Gastrocnemius medialis (tissue), 4 donors: ENCODE measurements around the gene PDZRN3.

ENCODE experiments used
- CTCF ChIP-seq, 5 experiments: fragments of 450-650 bp in 3 of 5; fragments of 200-600 bp in 2 of 5; sonication (generic) in 2 of 5; IDR thresholded peaks in 4 of 5; conservative IDR thresholded peaks in 1 of 5; 1 replicate in 4 of 5; 2 replicates in 1 of 5; pipeline ENCODE4 v1.5.1; 2016 to 2019; ENCODE audit warnings: antibody characterized with exemption in 5 of 5, mild to moderate bottlenecking in 3 of 5, moderate library complexity in 3 of 5
- POLR2A ChIP-seq, 2 donors: fragments of 450-650 bp; IDR thresholded peaks; one replicate each; pipeline ENCODE4 v1.6.1; 2017; ENCODE audit warnings: antibody characterized with exemption in 2 of 2, mild to moderate bottlenecking in 2 of 2, moderate library complexity in 2 of 2

GRCh38 chr3:73401059-73401458 is 223.7 kb downstream of the PDZRN3 start:
- TF ChIP-seq CTCF (IDR thresholded peaks at IDR 0.05 in 4 of 5, conservative IDR thresholded peaks at IDR 0.05 in 1 of 5) = no peak
- TF ChIP-seq POLR2A (IDR thresholded peaks at IDR 0.05) = no peak
